ENCODE data around the gene FAM170B. TPM values are rescaled to one million over a fixed set of nuclear protein-coding genes. Genes with fewer than 3 reads are reported as not detected.
A peak's percentile ranks its signal among the peaks of the same experiment; 100 is the strongest.

The FAM170B gene
- total RNA-seq, 1 donor: not detected

DNA sequence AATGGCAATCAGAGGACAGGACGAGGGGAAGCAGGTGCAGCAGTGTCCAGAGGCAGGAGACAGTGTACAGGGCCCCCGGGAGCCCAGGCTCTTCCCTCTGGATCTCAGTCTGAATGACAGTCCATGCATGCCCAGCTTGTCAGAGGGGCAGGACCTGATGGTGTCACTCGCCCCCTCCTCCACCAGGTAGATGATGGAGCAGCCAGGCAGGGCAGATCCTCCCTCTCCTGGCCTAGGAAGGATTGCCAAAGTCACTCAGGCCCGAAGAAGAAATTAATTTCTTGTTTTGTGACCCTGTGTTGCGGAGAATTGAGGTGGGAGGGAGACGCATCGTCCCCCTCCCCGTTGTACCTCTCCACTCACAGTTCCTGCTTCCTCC, 22.5 kb downstream of the FAM170B start:
- DNase-seq (ENCODE audit: low read depth): no peak
- TF ChIP-seq, protein P1, sequence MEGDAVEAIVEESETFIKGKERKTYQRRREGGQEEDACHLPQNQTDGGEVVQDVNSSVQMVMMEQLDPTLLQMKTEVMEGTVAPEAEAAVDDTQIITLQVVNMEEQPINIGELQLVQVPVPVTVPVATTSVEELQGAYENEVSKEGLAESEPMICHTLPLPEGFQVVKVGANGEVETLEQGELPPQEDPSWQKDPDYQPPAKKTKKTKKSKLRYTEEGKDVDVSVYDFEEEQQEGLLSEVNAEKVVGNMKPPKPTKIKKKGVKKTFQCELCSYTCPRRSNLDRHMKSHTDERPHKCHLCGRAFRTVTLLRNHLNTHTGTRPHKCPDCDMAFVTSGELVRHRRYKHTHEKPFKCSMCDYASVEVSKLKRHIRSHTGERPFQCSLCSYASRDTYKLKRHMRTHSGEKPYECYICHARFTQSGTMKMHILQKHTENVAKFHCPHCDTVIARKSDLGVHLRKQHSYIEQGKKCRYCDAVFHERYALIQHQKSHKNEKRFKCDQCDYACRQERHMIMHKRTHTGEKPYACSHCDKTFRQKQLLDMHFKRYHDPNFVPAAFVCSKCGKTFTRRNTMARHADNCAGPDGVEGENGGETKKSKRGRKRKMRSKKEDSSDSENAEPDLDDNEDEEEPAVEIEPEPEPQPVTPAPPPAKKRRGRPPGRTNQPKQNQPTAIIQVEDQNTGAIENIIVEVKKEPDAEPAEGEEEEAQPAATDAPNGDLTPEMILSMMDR (IDR thresholded peaks at IDR 0.05; ENCODE audit: insufficient read depth, low read depth, low read length): no peak
- no peak overlapping the region for H3K4me3 ChIP-seq (ENCODE audit: low read depth, low read length)

DNA sequence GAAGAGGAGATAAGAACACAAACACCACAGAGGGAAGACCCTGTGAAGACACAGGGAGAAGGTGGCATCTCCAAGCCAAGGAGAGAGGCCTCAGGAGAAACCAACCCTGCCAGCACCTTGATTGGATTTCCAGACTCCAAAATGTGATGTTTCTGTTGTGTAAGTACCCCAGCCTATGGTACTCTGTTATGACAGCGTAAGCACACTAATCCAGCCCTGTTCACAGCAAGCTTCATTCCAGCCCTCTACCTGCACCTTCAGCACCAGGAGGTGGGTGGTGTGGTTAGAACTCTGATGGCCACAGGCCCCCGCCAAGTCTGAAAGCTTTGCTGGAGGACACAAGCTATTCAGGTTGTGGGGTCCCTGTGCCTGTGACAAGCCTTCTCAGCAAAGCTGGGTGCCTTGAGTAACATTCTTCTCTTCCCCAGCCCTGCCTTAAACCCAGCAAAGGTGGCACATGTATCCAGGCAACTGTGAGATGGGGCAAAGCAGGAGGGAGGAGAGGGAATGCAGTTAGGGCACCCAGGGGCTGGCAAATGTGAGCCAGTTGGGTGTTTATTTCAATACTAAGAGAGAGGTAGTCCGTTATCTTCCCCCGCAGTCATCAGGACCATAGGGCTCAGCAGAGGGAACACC, 23.0 kb downstream of the FAM170B start:
- no peak for DNase-seq (ENCODE audit: low read depth)
- TF ChIP-seq, protein P1 (IDR thresholded peaks at IDR 0.05; ENCODE audit: insufficient read depth, low read depth, low read length): no peak

DNA sequence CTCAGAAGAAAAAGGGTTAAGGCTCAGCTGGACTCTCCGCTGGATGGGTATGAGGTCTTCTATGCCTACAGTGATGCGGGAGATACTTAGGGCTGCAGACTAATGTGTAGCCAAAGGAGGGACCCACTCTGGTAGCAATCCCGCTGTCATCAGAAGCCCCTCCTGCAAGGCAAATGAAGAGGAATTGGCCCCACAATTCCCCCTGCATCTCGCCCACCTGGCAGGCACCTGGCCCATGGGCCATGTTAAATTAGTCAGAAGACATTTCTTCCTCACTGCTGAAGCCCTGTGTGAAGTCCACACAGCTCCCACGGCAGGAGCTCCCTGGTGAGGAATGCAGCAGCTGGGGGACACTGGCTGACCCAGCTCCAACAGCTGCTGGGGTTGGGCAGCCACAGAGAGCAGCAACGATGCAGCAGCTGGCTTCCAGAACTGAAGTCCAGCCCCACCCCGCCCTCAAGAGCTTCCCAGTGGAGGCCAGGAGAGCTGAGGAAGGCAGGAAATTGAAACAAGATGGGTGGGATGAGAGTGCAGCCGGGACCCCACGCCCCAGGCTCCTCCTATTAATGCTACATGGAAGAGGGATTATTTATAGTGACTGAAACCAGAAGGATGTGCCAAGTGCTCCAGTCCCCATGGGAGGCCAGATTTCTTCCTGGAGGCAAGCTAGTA, 24.0 kb downstream of the FAM170B start:
- peak; percentile 45 for DNase-seq (ENCODE audit: low read depth)
- TF ChIP-seq, protein P1 (IDR thresholded peaks at IDR 0.05; ENCODE audit: insufficient read depth, low read depth, low read length): no peak
- no peak overlapping the region for H3K4me3 ChIP-seq (ENCODE audit: low read depth, low read length)

More for the DNA sequence above, 23.0 kb downstream of the FAM170B start:
- no peak overlapping the region for H3K4me3 ChIP-seq (ENCODE audit: low read depth, low read length)

DNA sequence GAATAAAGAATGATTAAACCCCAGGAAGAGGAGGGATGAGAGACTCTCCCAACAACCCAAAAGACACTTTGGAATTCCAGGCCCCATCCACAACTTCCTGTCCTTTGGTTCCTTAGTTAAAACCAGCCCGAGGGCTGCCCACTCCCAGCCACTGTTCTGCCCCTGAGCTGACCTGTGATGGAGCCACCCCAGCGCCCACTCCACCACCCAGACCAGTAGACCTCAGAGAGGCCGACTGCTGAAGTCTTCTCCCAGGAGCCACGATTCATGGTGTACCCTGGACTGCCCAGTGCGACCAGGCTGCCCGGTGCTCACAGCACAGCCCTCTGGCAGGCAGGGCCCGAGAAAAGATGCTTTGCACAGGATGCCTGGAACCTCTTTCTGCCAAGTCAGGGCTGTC, 25.2 kb downstream of the FAM170B start:
- no peak for DNase-seq (ENCODE audit: low read depth)
- TF ChIP-seq, protein P1 (IDR thresholded peaks at IDR 0.05; ENCODE audit: insufficient read depth, low read depth, low read length): no peak
- no peak overlapping the region for H3K4me3 ChIP-seq (ENCODE audit: low read depth, low read length)

DNA sequence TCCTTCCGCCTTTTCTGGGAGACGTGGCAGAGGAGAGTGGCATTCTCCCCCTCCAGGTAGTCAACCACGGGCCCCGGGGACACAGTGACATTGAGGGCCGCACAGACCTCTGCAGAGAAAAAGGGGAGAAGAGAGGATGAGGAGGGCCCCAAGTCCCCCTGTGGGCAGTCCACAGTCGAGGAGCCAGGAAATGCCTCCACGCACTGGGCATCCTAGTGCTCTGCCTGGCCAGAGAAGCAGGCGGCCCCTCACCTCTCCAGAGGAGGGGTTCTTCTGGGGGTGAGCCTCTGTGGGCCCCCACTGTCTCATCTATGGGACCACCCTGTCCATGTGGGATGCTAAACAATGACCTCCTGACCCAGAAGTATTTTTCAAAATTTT, 25.9 kb downstream of the FAM170B start:
- no peak overlapping the region for H3K4me3 ChIP-seq (ENCODE audit: low read depth, low read length)
- TF ChIP-seq, protein P1 (IDR thresholded peaks at IDR 0.05; ENCODE audit: insufficient read depth, low read depth, low read length): no peak
- no peak for DNase-seq (ENCODE audit: low read depth)

DNA sequence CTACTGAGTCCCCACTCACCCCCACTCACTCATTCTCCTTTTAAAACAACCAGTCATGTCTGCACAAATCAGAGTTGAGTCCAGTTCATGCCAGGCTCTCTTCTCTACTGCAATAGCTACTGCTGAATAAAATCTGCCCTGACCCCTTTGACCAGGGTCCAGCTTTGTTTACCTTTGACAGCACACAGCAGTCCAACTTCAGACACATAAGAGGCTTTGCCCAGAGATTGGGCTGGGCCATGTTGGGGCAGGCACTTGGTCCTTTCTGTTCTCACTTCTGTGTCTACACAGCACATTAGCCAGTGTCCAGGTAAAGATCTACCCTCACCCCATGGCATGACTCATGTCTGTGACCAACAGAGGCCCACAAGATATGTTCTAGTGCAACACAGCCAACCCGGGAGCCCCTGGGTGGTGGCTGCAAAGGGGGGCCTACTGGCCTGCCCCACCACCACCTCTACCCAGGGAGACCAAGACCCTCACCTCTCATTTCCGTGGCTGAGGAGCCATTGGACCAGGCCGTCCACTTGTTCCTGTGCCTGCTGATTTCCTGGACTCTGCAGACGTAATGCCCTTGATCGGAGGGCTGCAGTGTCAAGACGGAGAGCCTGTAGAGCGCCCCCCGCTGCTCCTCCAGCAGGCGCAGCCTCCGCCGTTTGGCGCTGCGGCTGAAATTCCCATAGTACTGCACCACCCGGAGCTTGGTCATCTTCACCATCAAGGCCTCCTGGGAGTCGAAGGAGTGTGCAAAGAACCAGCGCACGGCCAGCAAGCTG, 26.5 kb downstream of the FAM170B start:
- no peak overlapping the region for H3K4me3 ChIP-seq (ENCODE audit: low read depth, low read length)
- TF ChIP-seq, protein P1 (IDR thresholded peaks at IDR 0.05; ENCODE audit: insufficient read depth, low read depth, low read length): no peak
- no peak for DNase-seq (ENCODE audit: low read depth)

Measured in fibroblast of villous mesenchyme (primary cell).